Caco-2 (cell line): Measurements from ENCODE around the gene POLD2. TPM values are rescaled to one million over a fixed set of nuclear protein-coding genes. Genes with fewer than 3 reads are reported as not detected.
A peak's percentile ranks its signal among the peaks of the same experiment; 100 is the strongest.

ENCODE experiments used
- BruUV-seq: library from RNA; stranded (reverse); fragments of 400-500 nt; replicated peaks from 2 replicates; lab custom pipeline; 2021; lab: Mats Ljungman, UMichigan
- CTCF ChIA-PET: fragments of 300-600 bp; sonication (Branson Sonifier 250); formaldehyde crosslinking; loops from one replicate; lab custom pipeline; 2022; ENCODE audit warnings: antibody characterized with exemption; lab: Charles Lee
- POLR2A ChIA-PET: fragments of 300-600 bp; sonication (Branson Sonifier 250); formaldehyde crosslinking; loops from one replicate; lab custom pipeline; 2022; ENCODE audit warnings: antibody characterized with exemption; lab: Charles Lee
- DNase-seq, 2 experiments: peaks; one replicate each; pipeline versions ENCODE4 v3.0.0 to v3.0.0-alpha.2; 2020 to 2022
- H3K27me3 ChIP-seq: replicated peaks from 2 replicates; pipeline ENCODE4 v1.6.0; 2011; ENCODE audit warnings: low read length; ENCODE audit not compliant: control insufficient read depth, insufficient read depth
- H3K36me3 ChIP-seq: 2 replicates; pipeline ENCODE4 v1.5.1; 2011; ENCODE audit warnings: low read length; ENCODE audit not compliant: control insufficient read depth, insufficient read depth
- H3K4me1 ChIP-seq: fragments of 250-450 bp; sonication (Bioruptor Pico); 2 replicates; pipeline ENCODE4 v1.5.1; 2020; ENCODE audit warnings: mild to moderate bottlenecking
- H3K4me3 ChIP-seq: 2 replicates; pipeline ENCODE4 v1.5.1; 2011; ENCODE audit warnings: low read depth, mild to moderate bottlenecking, control low read depth, low read length
- H3K9me3 ChIP-seq: fragments of 250-450 bp; sonication (Bioruptor Pico); 2 replicates; pipeline ENCODE4 v1.5.1; 2020; ENCODE audit warnings: mild to moderate bottlenecking, moderate library complexity
- H3K27ac Mint-ChIP-seq: one replicate; pipeline ENCODE4 v1.8.0; 2022; ENCODE audit warnings: mixed read lengths; ENCODE audit not compliant: unreplicated experiment
- H3K27me3 Mint-ChIP-seq: one replicate; pipeline ENCODE4 v1.8.0; 2022; ENCODE audit warnings: mixed read lengths; ENCODE audit not compliant: insufficient read depth, unreplicated experiment
- H3K36me3 Mint-ChIP-seq: one replicate; pipeline ENCODE4 v1.8.0; 2022; ENCODE audit warnings: mild to moderate bottlenecking, mixed read lengths; ENCODE audit not compliant: insufficient read depth, unreplicated experiment
- H3K4me1 Mint-ChIP-seq: one replicate; pipeline ENCODE4 v1.8.0; 2022; ENCODE audit warnings: low read depth, mixed read lengths; ENCODE audit not compliant: unreplicated experiment
- H3K4me3 Mint-ChIP-seq: one replicate; pipeline ENCODE4 v1.8.0; 2022; ENCODE audit warnings: mild to moderate bottlenecking, moderate library complexity, mixed read lengths; ENCODE audit not compliant: unreplicated experiment
- H3K9me3 Mint-ChIP-seq: one replicate; pipeline ENCODE4 v1.8.0; 2022; ENCODE audit warnings: mixed read lengths; ENCODE audit not compliant: unreplicated experiment
- CTCF ChIP-seq, 2 experiments: fragments of 200-600 bp in 1 of 2; IDR thresholded peaks; 1 replicate in 1 of 2; 2 replicates in 1 of 2; pipeline versions ENCODE4 v1.5.1 to v1.8.0; 2011 to 2022; ENCODE audit warnings: antibody characterized with exemption in 1 of 2, control low read depth in 1 of 2, inconsistent platforms in 1 of 2, low read depth in 1 of 2, low read length in 1 of 2, mild to moderate bottlenecking in 1 of 2, moderate library complexity in 1 of 2; ENCODE audit not compliant: insufficient read depth in 1 of 2, severe bottlenecking in 1 of 2, unreplicated experiment in 1 of 2
- intact Hi-C: fragments of 100-400 bp; cut with micrococcal nuclease; formaldehyde crosslinking; loops from one replicate; pipeline ENCODE4 v1.10.0; 2022; ENCODE audit not compliant: unreplicated experiment
- total RNA-seq: library from RNA; stranded (reverse); gene quantifications from 2 replicates; pipeline ENCODE4 v1.2.3, GENCODE V29; 2022

Gene POLD2
- total RNA-seq, 1 experiment from 2014 or later: 140 TPM

- DNase-seq: no peak
- H3K4me3 Mint-ChIP-seq: peak overlapping the region; percentile 64
- intact Hi-C loops: no loop called here
- H3K36me3 Mint-ChIP-seq: peaks cover 25% of the 10 kb centered on the region
- ChIA-PET CTCF (no interaction called here), POLR2A (interaction anchor here (1.5 kb wide), 1 partner anchor 11 kb away, joined by 5 read pairs; the partner anchor contains the start of gene POLD2)
- TF ChIP-seq CTCF (IDR thresholded peaks at IDR 0.05; ENCODE audit: insufficient read depth in 1 of 2, low read depth in 1 of 2, low read length in 1 of 2, severe bottlenecking in 1 of 2, unreplicated experiment in 1 of 2): no peak
- Histone ChIP-seq H3K4me3 (no peak overlapping the region), H3K9me3 (no peaks in the 10 kb centered on the region), H3K36me3 (no peaks in the 10 kb centered on the region; the same call in 1 of the 2 replicates), H3K27me3 (no peaks in the 10 kb centered on the region), H3K4me1 (no peaks in the 10 kb centered on the region)
- no TSS peak for BruUV-seq
- H3K27me3 Mint-ChIP-seq: no peaks in the 10 kb centered on the region
- H3K4me1 Mint-ChIP-seq: no peaks in the 10 kb centered on the region
- H3K9me3 Mint-ChIP-seq: no peaks in the 10 kb centered on the region
- H3K27ac Mint-ChIP-seq: no peak overlapping the region
Observed at GRCh38 chr7:44111761-44112160, 11.6 kb downstream of the POLD2 start.

GRCh38 chr7:44110719-44111635 lies 12.4 kb downstream of the POLD2 start:
- no peaks in the 10 kb centered on the region for H3K4me1 Mint-ChIP-seq
- H3K27ac Mint-ChIP-seq: no peak overlapping the region
- BruUV-seq: no TSS peak
- intact Hi-C loops: no loop called here
- H3K36me3 ChIP-seq: no peaks in the 10 kb centered on the region; the same call in 1 of the 2 replicates
- H3K9me3 Mint-ChIP-seq: no peaks in the 10 kb centered on the region
- ChIA-PET CTCF (interaction anchor here (0.6 kb wide), 1 partner anchor 90 kb away, joined by 3 read pairs; the partner anchor contains the start of gene YKT6), POLR2A (no interaction called here)
- TF ChIP-seq CTCF (IDR thresholded peaks at IDR 0.05; ENCODE audit: insufficient read depth in 1 of 2, low read depth in 1 of 2, low read length in 1 of 2, severe bottlenecking in 1 of 2, unreplicated experiment in 1 of 2): no peak
- H3K27me3 ChIP-seq: no peaks in the 10 kb centered on the region; the same call in 1 of the 2 replicates
- no peaks in the 10 kb centered on the region for H3K27me3 Mint-ChIP-seq
- DNase-seq: no peak
- no peaks in the 10 kb centered on the region for H3K9me3 ChIP-seq
- peaks cover 19% of the 10 kb centered on the region for H3K36me3 Mint-ChIP-seq
- H3K4me3 Mint-ChIP-seq: no peak overlapping the region
- no peaks in the 10 kb centered on the region for H3K4me1 ChIP-seq
- no peak overlapping the region for H3K4me3 ChIP-seq

- Histone ChIP-seq H3K4me1 (no peaks in the 10 kb centered on the region), H3K27me3 (no peaks in the 10 kb centered on the region; the same call in 1 of the 2 replicates), H3K9me3 (no peaks in the 10 kb centered on the region), H3K36me3 (no peaks in the 10 kb centered on the region; the same call in 1 of the 2 replicates), H3K4me3 (no peak overlapping the region)
- no peak overlapping the region for H3K27ac Mint-ChIP-seq
- BruUV-seq: no TSS peak
- H3K27me3 Mint-ChIP-seq: no peaks in the 10 kb centered on the region
- no peak overlapping the region for H3K4me3 Mint-ChIP-seq
- H3K9me3 Mint-ChIP-seq: no peaks in the 10 kb centered on the region
- peaks cover 15% of the 10 kb centered on the region for H3K36me3 Mint-ChIP-seq
- ChIA-PET CTCF (no interaction called here), POLR2A (no interaction called here)
- no peak for TF ChIP-seq CTCF (IDR thresholded peaks at IDR 0.05; ENCODE audit: insufficient read depth in 1 of 2, low read depth in 1 of 2, low read length in 1 of 2, severe bottlenecking in 1 of 2, unreplicated experiment in 1 of 2)
- no peak for DNase-seq
- intact Hi-C loops: no loop called here
- H3K4me1 Mint-ChIP-seq: no peaks in the 10 kb centered on the region
Observed at GRCh38 chr7:44109991-44110390, 13.4 kb downstream of the POLD2 start.
